Middle frontal gyrus (tissue), 1 donor: ENCODE results near the gene FYB1.
"Not testable (repeated sequence)": the region's sequence is repeated elsewhere in the genome, so short reads cannot be mapped to it uniquely, and the experiment has no call there.

Experiments used
- DNase-seq: peaks from one replicate; pipeline ENCODE4 v3.0.0-alpha.2; 2015; ENCODE audit warnings: low spot score; ENCODE audit errors: extremely low spot score

FYB1 gene

DNA sequence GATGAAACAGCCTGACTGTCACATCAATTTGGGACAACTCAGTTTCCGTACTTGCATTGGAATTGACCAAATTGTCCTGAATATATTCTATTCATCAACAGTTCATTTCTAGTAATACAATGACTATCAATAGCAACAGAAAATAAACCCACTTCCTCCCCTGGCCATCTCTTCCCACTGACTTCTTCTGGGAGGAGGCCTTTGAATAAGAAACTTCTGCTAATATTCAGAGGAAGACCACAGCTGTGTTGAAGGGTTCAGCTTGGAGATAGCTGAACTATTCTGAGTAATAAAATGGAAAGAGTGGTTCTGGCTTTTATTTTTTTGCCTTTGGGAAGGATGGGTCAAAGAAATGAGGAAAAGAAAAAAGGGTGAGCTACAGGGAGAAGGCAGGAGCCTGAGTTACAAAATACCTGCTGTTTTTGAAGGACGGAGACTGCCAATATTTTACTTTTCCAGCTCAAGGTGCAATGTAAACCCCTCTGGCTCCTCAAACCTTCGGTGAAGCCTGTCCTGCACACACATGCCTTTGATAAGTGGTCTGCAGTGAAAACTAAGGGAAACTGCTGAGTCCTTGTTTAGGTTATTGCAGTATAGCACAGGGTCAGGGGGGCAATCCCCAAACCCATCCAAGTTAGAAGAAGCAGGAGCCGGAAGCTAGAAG, 29.9 kb downstream of the FYB1 start:
- DNase-seq: no peak

DNA sequence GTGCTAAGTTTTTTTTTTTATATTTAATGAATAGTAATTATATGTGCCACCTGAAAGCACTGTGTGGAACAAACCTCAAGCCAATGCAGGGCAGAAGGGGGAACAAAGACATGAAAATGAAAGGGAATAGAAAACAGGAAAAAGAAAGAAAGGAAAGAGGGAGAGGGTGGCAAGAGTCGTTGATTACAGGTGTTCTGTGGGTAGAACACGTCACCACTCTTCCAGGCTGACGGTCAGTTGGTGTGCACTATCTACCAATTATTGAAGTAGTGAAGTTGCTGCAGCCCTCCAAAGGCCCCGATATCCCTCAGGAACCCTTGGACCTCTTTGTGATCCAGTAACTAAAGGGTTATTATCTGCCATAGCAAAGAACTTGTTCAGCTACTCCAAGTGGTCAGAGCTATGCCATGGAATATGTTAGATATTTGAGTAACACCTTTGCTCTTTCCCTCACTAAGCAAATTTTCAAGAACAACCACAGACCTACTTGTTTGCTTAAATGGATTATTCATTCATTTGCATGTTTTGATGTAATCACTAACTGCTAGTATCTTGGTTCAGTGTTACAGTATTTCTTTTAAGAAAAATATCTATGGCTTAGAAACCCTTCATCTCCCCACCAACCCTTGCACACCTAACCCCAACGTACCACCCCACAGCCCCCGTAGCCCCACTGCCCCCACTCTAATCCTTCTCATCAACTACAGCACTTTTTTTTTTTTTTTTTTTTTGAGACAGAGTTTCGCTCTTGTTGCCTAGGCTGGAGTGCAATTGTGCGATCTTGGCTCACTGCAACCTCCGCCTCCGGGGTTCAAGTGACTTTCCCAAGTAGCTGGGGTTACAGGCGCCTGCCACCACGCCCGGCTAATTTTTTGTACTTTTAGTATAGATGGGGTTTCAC, 31.3 kb downstream of the FYB1 start:
- DNase-seq: no peak

DNA sequence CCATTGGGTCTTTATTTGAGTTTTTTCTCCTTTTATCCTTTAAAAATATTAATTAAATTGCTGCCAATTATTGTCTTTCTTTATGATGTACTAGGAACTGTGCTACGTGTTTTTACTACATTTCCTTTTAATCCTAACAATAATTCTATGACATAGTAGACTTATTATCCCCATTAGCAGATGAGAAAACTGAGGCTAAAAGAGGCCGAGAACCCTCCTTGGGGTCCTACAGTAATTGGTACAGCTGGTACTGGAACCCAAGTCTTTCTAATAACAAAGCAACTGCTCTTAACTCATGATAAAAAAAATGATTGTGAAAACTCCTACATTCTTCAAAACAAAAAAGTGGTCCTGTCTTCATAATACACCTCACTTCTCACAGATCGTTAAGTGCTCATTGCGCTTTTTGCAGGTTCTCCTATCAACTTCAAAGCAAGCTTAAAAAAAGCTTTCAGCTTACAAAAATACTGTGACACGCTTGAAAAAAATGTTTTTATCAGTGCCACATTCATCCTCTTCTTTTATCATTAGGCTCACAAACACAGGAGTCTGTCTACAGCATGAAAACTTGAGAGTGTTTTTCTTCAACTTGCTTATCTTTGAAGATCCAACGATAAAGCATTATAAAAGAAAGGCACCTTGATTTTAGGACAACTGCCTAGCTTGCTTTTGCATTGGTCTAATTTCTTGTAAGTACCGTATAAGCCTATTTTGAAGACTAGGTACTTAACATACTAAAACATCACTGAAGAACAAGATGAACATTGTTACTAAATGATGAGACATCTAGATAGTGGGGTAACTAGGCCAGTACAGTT, 32.4 kb downstream of the FYB1 start:
- no peak for DNase-seq

DNA sequence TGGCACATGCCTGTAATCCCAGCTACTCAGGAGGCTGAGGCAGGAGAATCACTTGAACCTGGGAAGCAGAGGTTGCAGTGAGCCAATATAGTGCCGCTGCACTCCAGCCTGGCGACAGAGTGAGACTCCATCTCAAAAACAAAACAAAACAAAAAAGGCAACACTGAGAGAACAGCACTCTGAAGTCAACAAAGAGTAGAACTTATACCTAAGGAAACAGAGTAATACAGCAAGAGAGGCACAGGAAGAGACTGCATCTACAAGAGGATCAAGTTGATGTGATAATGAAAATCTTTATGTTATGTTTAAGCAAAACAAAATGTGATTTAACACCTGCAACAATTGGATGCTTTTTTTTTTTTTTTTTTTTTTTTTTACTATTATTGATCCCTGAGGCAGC, 33.1 kb downstream of the FYB1 start:
- DNase-seq: no peak

DNA sequence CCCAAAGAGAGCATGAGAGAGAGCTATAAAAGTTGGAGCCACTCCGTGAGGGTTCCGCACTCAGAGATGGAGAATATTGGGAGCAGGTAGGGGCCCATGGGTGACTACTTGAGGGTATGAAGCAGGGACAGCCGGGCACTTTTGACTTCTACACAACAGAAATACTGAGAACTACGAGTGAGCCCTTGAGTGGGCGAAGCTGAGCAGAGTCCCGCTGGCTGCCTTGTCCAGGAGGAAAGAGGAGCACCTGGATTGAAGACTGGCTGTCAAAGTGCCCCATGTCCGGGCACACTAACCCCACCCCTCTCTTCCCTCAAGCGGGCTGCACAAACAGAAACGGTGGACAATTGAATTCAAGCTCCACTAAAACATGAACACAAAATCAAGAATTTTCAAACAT, 33.6 kb downstream of the FYB1 start:
- no peak for DNase-seq

DNA sequence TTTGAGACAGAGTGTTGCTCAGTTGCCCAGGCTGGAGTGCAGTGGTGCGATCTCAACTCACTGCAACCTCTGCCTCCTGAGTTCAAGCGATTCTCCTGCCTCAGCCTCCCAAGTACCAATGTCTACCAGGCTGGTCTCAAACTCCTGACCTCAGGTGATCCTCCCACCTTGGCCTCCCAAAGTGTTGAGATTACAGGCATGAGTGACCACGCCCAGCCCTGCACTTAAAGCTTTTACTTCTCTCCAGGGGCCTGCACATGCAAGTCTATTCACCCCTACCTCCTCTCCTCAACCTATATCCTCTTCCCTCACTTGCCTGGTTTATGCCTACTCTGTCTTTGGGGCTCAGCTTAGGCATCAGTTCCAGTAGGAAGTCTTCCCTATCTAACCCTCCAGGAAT, 39.8 kb downstream of the FYB1 start:
- DNase-seq: not testable (repeated sequence)

DNA sequence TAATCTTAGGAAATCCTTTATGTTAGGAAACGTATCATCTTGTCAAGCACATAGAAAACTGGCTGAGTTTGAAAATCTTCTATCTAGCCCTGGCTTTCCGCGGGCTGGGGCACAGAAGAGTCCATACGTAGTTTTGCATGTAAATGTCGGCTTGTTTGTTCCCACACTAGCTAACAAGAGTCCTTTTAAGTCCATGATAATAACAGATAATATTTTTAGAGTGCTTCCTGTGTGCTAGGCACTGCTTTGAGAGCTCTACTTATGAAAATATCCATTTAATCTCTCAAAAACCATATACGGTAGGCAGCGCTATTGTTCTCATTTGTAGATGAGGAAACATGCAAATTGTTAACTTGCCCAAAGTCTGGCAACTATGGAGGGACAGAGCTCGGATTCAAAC, 40.5 kb downstream of the FYB1 start:
- DNase-seq: no peak

DNA sequence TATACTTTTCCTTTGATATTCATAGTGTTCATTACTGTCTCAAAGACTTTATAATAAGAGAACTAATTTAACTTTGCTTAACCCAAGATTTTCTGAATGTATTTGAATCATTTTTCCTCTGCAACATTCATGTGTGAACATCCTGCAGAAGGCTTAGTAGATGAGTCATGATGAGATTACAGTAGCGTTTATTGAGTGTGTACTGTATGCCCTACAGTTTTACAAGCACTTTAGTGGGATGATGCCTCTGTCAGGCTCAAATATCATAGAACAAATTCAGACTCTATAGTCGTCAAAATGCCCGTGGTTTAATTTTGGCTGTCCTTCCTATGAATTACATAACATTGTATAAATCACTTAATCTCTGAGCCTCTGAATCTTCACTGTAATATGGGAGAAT, 41.2 kb downstream of the FYB1 start:
- no peak for DNase-seq

DNA sequence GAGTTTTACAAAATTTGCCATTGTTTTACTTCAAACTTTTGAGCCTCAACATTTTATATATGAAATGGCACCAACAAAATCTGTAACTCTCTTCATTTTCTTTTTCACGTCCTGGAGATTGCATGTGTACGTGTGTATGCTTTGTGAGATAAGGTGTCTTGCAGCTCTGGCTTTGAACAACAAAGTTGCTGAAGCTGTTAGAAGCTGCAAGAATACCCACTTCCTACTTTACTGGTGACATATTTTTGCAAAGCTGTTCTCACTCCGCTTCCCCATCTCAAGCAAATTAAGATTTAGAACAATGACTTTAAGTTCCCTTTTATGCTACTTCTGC, 41.8 kb downstream of the FYB1 start:
- DNase-seq: no peak

DNA sequence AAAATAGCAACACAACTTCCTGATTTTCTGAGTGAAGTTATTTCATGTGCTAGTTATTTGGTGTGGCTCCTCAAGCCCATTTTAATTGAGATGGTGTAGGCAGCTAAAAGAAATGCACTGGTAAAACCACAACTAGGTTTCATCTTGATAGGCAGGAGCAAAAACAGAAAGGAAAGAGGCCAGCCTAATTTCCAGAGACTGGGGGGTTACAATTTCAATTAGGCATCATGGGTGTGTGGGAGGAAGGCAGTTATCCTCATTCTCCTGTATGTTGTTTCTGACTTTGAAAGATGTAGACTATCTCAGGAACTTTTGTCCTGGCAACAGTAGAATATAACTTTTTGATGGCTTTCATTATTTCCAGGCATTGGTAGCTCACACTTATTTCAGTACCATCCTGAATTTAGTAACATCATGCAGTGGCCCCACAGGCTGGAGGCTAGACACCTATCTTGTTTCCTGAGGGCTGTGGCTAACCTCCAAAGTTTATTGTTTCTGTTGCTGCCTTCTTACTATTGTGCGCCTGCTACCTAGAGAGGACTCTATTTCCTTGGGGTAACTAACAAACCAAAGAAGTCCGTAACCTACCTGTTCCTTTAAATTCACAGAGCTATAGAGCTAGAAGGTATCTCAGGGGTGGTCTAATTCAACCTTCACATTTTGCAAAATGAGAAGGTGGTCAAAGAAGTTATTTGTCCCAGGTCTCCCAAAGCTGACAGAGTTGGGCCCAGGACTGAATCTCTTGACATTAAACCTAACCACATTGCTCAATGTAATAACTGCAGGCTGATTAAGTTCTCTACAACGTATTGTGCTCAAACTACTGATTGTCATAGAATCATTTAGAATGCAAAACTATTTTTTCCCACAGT, 42.4 kb downstream of the FYB1 start:
- DNase-seq: no peak

DNA sequence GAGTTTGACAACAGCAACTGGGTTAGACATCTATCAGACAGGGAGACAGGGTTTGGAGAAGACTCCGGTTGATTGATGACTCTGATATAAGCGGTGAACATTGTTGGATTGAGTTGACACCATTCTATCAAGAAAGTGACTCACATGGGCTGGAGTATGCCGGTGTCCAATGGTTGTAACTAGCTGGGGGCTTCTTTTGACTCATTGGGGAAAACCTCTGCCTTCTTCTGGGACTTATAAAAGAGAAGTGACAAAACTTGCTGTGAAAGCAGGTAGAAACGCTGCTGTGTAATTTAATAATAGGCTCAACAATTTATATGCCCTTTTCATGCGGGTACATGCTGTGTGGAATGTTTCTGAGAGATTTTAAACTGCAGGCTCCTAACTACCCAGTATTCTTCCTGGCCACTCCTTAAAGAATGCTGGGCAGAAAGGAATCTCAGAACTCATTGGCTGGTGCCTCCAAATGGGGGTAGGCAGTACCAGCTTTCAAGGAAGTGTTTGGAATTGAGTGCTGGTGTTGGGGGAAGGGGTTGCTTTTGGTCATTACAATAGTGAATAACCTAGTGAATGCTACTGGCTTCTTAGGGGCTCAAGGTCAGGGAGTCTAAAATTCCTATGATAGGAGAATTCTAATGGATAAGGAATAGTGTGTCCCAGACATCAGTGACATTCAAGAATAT, 43.9 kb downstream of the FYB1 start:
- no peak for DNase-seq

DNA sequence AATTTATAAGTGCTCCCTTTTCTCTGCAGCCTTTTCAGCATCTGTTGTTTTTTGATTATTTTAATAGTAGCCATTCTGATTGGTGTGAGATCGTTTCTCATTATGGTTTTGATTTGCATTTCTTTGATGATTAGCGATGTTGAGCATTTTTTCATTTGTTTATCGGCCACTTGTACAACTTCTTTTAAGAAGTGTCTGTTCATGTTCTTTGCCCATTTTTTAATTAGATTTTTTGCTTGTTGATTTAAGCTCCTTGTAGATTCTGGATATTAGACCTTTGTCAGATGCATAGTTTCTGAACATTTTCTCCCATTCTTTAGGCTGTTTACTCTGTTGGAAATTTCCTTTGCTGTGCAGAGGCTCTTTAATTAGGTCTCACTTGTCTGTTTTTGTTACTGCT, 46.3 kb downstream of the FYB1 start:
- DNase-seq: no peak

DNA sequence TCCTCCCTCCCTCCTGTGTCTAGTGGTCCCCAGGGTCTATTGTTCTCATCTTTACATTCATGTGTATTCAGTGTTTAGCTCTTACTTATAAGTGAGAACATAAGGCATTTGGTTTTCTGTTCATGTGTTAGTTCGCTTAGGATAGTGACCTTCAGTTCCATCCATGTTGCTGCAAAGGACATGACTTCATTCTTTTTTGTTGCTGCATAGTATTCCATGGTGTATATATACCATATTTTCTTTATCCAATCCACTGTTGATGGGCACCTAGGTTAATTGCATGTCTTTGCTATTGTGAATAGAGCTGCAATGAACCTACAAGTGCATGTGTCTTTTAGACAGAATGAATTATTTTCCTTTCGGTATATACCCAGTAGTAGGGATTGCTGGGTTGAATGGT, 46.8 kb downstream of the FYB1 start:
- no peak for DNase-seq

DNA sequence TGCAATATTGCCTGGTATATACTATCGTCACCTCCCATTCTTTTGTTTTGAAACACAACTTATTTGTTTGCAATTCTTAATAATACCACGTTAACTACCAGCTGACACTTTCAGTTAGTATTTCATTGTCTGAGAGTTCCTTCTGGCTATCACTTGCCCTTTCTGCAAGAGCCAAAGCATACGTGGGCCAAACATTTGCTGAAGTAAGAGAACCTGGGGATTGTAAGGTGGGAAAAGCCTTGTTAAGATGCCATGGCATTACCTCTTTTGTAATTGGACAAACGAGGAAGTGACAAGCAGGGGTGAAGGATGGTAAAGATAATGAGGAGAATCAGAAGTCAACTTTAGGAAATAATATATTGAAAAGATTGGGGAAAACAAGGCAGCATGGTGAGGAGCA, 47.7 kb downstream of the FYB1 start:
- DNase-seq: no peak

DNA sequence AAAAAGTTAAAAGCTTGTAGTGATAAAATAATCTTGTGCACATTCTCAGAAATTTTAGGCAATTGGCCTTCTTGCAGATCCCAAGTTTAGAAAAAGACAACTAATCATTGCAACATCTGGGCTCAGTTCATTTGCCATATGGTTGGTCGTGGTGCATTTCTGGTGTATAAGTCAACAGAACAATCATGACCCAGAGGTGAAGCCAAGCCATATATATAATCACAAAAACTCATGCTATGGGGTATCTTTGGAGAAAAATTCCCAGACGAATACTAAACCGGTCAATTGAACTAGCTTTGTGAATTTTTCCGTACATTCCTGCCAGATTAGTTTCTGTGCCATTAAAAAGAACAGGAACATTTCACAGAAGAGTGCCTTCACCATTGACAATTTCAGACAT, 50.3 kb downstream of the FYB1 start:
- DNase-seq: no peak

DNA sequence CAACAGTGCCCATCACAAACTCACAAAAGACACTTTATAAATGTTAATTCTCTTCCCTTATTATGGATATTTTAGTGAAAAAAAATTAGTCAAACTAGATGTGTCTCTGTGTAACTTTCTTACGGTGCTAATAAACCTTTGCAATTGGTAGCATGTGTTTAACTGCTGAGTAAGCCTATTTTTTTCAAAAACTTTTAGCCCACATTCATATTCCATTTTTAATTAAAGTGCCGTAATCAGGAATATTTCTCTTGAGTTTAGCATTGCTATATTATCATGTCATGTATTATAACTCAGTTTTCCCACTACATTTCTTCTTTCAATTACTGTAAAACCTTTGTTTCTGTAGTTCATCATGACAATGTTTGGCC, 51.4 kb downstream of the FYB1 start:
- DNase-seq: no peak

DNA sequence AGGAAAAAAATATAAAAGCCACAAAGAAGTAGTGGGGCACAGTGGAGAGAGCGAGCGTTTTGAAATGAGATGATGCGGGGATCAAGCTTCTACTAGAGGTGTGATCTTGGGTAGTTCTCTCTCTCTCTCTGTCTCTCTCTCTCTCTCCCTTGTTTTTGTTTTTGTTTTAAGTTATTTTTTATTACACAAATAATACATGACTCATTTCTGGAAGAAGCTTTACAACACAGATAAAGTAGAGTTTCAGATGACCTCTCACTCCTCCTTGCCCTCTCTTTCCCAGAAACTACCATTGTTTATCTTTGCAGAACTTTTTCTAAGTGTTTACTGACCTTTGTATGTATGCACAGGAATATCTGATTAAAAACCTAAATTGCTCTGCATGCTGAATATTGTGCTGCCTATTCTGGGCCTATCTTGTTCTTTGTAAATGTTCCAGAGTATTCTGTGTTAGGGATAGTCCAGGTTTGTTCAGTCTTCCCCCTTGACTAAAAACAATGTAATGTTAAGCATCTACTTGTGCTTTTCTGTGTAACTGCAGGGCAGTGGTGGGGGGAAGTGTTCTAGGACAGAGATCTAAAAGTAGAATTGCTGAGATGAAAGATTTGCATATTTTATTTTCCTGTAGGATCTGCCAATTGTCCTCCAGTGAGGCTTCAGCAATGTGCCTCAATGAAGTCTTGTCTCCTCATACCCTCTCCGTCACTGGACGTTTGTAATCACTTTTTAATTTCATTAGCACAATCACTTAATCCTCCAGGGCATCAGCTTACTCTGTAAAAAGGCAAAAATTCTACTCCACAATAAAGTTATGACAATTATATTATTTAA, 52.0 kb downstream of the FYB1 start:
- DNase-seq: no peak

DNA sequence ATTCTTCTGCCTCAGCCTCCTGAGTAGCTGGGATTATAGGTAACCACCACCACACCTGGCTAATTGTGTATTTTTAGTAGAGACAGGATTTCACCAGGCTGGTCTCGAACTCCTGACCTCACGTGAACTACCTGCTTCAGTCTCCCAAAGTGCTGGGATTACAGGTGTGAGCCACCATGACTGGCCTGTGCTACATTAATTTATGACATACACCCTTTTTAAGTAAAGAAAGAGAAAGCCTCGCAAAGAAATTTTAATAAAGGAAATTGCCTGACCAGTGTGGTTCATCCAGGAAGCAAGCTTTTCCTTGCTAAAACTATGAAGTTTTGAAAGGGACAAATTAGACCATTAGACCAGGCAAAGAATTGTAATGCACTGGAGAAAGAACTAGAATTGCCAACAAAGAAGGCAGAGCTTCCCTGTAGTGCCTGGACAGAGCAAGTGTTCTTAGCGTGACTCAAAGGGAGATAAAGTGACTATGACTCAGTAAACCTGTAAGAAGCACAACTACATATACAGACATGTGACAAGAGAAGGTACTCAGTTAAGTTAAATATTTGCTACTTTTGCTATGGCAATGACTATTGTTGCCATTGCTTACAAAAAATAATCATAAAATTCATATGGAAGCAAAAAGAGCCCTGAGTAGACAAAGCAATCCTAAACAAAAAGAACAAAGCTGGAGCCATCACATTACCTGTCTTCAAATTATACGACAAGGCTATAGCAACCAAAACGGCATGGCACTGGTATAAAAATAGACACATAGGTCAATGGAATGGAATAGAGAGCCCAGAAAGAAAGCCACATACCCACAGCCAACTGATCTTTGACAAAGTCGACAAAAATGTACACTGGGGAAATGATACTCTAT, 54.6 kb downstream of the FYB1 start:
- no peak for DNase-seq

DNA sequence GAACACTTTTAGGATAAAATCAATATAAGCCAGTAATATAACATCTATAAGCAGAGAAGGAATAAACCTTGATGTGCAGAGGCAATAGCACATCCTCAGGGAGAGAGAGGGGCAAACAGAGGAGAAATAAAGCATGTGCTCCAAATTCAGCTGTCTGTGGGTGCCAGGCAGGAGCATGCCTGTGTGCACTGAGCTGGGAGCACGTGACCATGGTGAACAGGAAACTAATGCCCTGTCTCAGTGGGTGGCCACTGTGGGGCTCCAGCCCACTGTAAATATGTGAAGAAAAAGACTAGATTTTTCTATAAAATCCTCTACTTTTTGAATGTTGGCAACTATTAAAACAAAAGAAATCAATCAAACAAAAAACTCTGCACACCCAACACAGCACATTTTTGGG, 55.3 kb downstream of the FYB1 start:
- DNase-seq: no peak
